ENCODE data around the gene XIRP2.

DNA sequence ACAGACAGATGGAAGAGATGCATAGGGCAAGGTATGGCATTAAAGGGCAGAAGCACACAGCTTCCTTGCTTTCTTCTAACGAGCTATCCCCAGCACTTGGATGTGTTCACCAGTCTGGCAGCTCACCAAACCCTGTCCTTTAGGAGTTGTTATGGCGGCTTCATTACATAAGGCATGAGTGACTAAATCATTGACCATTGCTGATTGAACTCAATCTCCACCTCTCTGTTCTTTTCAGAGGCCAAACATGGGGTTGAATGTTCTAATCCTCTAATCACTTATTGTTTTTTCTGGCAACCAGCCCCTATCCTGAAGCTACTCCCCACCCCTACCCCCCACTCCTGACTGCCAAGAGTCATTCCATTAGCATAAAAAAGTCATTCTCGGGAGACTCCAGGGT is 301.8 kb downstream of the XIRP2 start:
- TF ChIP-seq, protein P1, sequence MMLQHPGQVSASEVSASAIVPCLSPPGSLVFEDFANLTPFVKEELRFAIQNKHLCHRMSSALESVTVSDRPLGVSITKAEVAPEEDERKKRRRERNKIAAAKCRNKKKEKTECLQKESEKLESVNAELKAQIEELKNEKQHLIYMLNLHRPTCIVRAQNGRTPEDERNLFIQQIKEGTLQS (IDR thresholded peaks at IDR 0.05; ENCODE audit: insufficient read depth, low read depth, low read length): no peak
- TF ChIP-seq, protein P2, sequence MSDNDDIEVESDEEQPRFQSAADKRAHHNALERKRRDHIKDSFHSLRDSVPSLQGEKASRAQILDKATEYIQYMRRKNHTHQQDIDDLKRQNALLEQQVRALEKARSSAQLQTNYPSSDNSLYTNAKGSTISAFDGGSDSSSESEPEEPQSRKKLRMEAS (IDR thresholded peaks at IDR 0.05): no peak
- TF ChIP-seq CHD1 (IDR thresholded peaks at IDR 0.05; ENCODE audit: low read depth, low read length) (no peak), POLR2A (IDR thresholded peaks at IDR 0.05; ENCODE audit: control extremely low read depth in 1 of 2, low read depth in 2 of 2, low read length in 2 of 2) (no peak), GABPA (IDR thresholded peaks at IDR 0.05; ENCODE audit: borderline replicate concordance, insufficient read depth, low read length) (no peak), NRF1 (IDR thresholded peaks at IDR 0.05; ENCODE audit: low read depth, low read length) (no peak), TAF1 (IDR thresholded peaks at IDR 0.05; ENCODE audit: low read depth, low read length) (no peak), TCF12 (IDR thresholded peaks at IDR 0.05; ENCODE audit: low read depth, low read length) (no peak), SP4 (IDR thresholded peaks at IDR 0.05; ENCODE audit: low read length) (no peak), BRCA1 (IDR thresholded peaks at IDR 0.05; ENCODE audit: low read depth, low read length) (no peak), ZNF274 (IDR thresholded peaks at IDR 0.05; ENCODE audit: borderline replicate concordance, extremely low read depth, low read length) (no peak), JUND (IDR thresholded peaks at IDR 0.05; ENCODE audit: low read length) (no peak), MAFK (IDR thresholded peaks at IDR 0.05; ENCODE audit: low read depth, low read length) (no peak)
- TF ChIP-seq, protein P3, sequence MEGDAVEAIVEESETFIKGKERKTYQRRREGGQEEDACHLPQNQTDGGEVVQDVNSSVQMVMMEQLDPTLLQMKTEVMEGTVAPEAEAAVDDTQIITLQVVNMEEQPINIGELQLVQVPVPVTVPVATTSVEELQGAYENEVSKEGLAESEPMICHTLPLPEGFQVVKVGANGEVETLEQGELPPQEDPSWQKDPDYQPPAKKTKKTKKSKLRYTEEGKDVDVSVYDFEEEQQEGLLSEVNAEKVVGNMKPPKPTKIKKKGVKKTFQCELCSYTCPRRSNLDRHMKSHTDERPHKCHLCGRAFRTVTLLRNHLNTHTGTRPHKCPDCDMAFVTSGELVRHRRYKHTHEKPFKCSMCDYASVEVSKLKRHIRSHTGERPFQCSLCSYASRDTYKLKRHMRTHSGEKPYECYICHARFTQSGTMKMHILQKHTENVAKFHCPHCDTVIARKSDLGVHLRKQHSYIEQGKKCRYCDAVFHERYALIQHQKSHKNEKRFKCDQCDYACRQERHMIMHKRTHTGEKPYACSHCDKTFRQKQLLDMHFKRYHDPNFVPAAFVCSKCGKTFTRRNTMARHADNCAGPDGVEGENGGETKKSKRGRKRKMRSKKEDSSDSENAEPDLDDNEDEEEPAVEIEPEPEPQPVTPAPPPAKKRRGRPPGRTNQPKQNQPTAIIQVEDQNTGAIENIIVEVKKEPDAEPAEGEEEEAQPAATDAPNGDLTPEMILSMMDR (IDR thresholded peaks at IDR 0.05; ENCODE audit: control extremely low read depth in 1 of 3, insufficient read depth in 1 of 3, low read depth in 1 of 3, low read length in 3 of 3): no peak

Data from H1 (cell line).